HCT116 (cell line): ENCODE measurements around the gene EEF1A2. TPM values are rescaled to one million over a fixed set of nuclear protein-coding genes. Genes with fewer than 3 reads are reported as not detected.

Experiments
- ATAC-seq: fragments of 200-7000 bp; cut with Tn5 transposase; 2 replicates; pipeline ENCODE4 v1.9.1; 2020; ENCODE audit warnings: mild to moderate bottlenecking, moderate library complexity
- BruUV-seq: library from RNA; stranded (reverse); fragments of 400-500 nt; replicated peaks from 2 replicates; lab custom pipeline; 2021; lab: Mats Ljungman, UMichigan
- CTCF ChIA-PET: fragments of 300-600 bp; sonication (Branson Sonifier 250); formaldehyde crosslinking; loops from one replicate; lab custom pipeline; 2021; ENCODE audit warnings: antibody characterized with exemption; lab: Charles Lee
- POLR2A ChIA-PET: fragments of 300-600, 350-600 bp; sonication (Branson Sonifier 250); formaldehyde crosslinking; loops from one replicate; lab custom pipeline; 2021; ENCODE audit warnings: antibody characterized with exemption; lab: Charles Lee
- RAD21 ChIA-PET, 2 experiments: fragments of 300-600 bp; sonication (Branson Sonifier 250); formaldehyde crosslinking; loops; one replicate each; lab custom pipeline; 2023; ENCODE audit warnings: low total read pairs in 2 of 2; ENCODE audit not compliant: uncharacterized antibody in 2 of 2, unreplicated experiment in 2 of 2, low non-redundant PET in 1 of 2; lab: Charles Lee
- DNase-seq: peaks from one replicate; pipeline ENCODE4 v3.0.0-alpha.2; 2010; ENCODE audit warnings: low read depth, low spot score
- H2AFZ ChIP-seq: fragments of 200-600 bp; shearing (Covaris generic), sonication (generic); 2 replicates; pipeline ENCODE4 v1.6.1; 2017; ENCODE audit warnings: low read depth, mixed run types, mixed read lengths, antibody characterized with exemption, low read length; ENCODE audit not compliant: poor library complexity, severe bottlenecking
- H3K27ac ChIP-seq: 2 replicates; pipeline ENCODE4 v1.5.1; 2012; ENCODE audit warnings: low read depth, low read length
- H3K27me3 ChIP-seq: fragments of 200-600 bp; sonication (generic); 2 replicates; pipeline ENCODE4 v1.6.1; 2016; ENCODE audit warnings: mixed run types, low read length, mixed read lengths; ENCODE audit not compliant: insufficient read depth
- H3K36me3 ChIP-seq, 2 experiments: fragments of 200-500 bp in 1 of 2; fragments of 200-600 bp in 1 of 2; sonication (Bioruptor generic) in 1 of 2; sonication (generic) in 1 of 2; 2 replicates each; pipeline versions ENCODE4 v1.5.1 to v1.6.1; 2014 to 2016; ENCODE audit warnings: low read length in 2 of 2, inconsistent platforms in 1 of 2, mixed read lengths in 1 of 2, mixed run types in 1 of 2; ENCODE audit not compliant: insufficient read depth in 2 of 2, control insufficient read depth in 1 of 2
- H3K4me1 ChIP-seq, 2 experiments: fragments of 200-600 bp in 1 of 2; sonication (generic) in 1 of 2; 2 replicates each; pipeline versions ENCODE4 v1.5.1 to v1.6.1; 2012 to 2017; ENCODE audit warnings: low read length in 2 of 2, inconsistent platforms in 1 of 2, mild to moderate bottlenecking in 1 of 2, mixed read lengths in 1 of 2, mixed run types in 1 of 2, moderate library complexity in 1 of 2; ENCODE audit not compliant: insufficient read depth in 2 of 2, control insufficient read depth in 1 of 2
- H3K4me2 ChIP-seq: fragments of 200-600 bp; sonication (generic); 2 replicates; pipeline ENCODE4 v1.6.1; 2017; ENCODE audit warnings: mixed run types, low read length, mixed read lengths
- H3K4me3 ChIP-seq, 2 experiments: fragments of 200-600 bp in 1 of 2; sonication (generic) in 1 of 2; replicated peaks in 1 of 2; 2 replicates each; pipeline ENCODE4 v1.5.1; 2011 to 2016; ENCODE audit warnings: low read length in 2 of 2, control low read depth in 1 of 2, low read depth in 1 of 2, mild to moderate bottlenecking in 1 of 2, mixed read lengths in 1 of 2, mixed run types in 1 of 2
- H3K79me2 ChIP-seq: fragments of 200-600 bp; sonication (generic); 2 replicates; pipeline ENCODE4 v1.6.1; 2017; ENCODE audit warnings: mild to moderate bottlenecking, mixed run types, low read length, moderate library complexity, mixed read lengths; ENCODE audit not compliant: insufficient read depth
- H3K9ac ChIP-seq: fragments of 200-600 bp; sonication (generic); 2 replicates; pipeline ENCODE4 v1.6.1; 2016; ENCODE audit warnings: low read length, mixed read lengths
- H3K9me2 ChIP-seq: fragments of 200-600 bp; sonication (generic), shearing (Covaris generic); 2 replicates; pipeline ENCODE4 v1.6.1; 2017; ENCODE audit warnings: mixed run types, mild to moderate bottlenecking, moderate library complexity; ENCODE audit not compliant: insufficient read depth
- H3K9me3 ChIP-seq, 2 experiments: fragments of 200-500 bp in 1 of 2; fragments of 200-600 bp in 1 of 2; sonication (Bioruptor generic) in 1 of 2; sonication (generic) in 1 of 2; 2 replicates each; pipeline ENCODE4 v1.6.1; 2014 to 2017; ENCODE audit warnings: low read length in 2 of 2, mixed read lengths in 2 of 2, inconsistent platforms in 1 of 2, low read depth in 1 of 2, mild to moderate bottlenecking in 1 of 2, mixed run types in 1 of 2, moderate library complexity in 1 of 2; ENCODE audit not compliant: control insufficient read depth in 1 of 2, insufficient read depth in 1 of 2
- H4K20me1 ChIP-seq: fragments of 200-600 bp; sonication (generic), shearing (Covaris generic); 2 replicates; pipeline ENCODE4 v1.6.1; 2017; ENCODE audit warnings: mixed run types, mild to moderate bottlenecking, moderate library complexity; ENCODE audit not compliant: insufficient read depth
- CBX3 ChIP-seq: IDR thresholded peaks from 2 replicates; pipeline ENCODE4 v1.6.1; 2012; ENCODE audit warnings: low read depth
- CTCF ChIP-seq, 3 experiments: fragments of 200-600 bp in 1 of 3; sonication (generic) in 1 of 3; IDR thresholded peaks in 2 of 3; conservative IDR thresholded peaks in 1 of 3; 2 replicates each; pipeline ENCODE4 v1.5.1; 2012 to 2017; ENCODE audit warnings: low read depth in 2 of 3, low read length in 2 of 3, antibody characterized with exemption in 1 of 3, borderline replicate concordance in 1 of 3, control low read depth in 1 of 3, mild to moderate bottlenecking in 1 of 3, mixed read lengths in 1 of 3, mixed run types in 1 of 3, moderate library complexity in 1 of 3; ENCODE audit not compliant: insufficient read depth in 1 of 3
- EGR1 ChIP-seq: IDR thresholded peaks from 2 replicates; pipeline ENCODE4 v1.6.1; 2012; ENCODE audit warnings: low read depth
- EZH2 ChIP-seq: fragments of 200-600 bp; sonication (generic); IDR thresholded peaks from 2 replicates; pipeline ENCODE4 v1.6.1; 2017; ENCODE audit warnings: antibody characterized with exemption, mixed run types
- POLR2AphosphoS5 ChIP-seq: IDR thresholded peaks from 2 replicates; pipeline ENCODE4 v1.6.1; 2011; ENCODE audit warnings: mild to moderate bottlenecking, low read depth, low read length, moderate library complexity
- REST ChIP-seq: IDR thresholded peaks from 2 replicates; pipeline ENCODE4 v1.6.1; 2012; ENCODE audit warnings: low read depth
- SRF ChIP-seq: IDR thresholded peaks from 2 replicates; pipeline ENCODE4 v1.6.1; 2012; ENCODE audit warnings: low read depth
- intact Hi-C: fragments of 100-400 bp; cut with micrococcal nuclease; formaldehyde crosslinking; loops from 2 replicates; pipeline ENCODE4 v1.10.0; 2022
- total RNA-seq: library from RNA; stranded (reverse); gene quantifications from one replicate; pipeline ENCODE4 v1.2.1, GENCODE V29; 2021; ENCODE audit not compliant: unreplicated experiment
- TF ChIP-seq, protein P1 (sequence below): IDR thresholded peaks from 2 replicates; pipeline ENCODE4 v1.6.1; 2012
- TF ChIP-seq, protein P2 (sequence below): IDR thresholded peaks from 2 replicates; pipeline ENCODE4 v1.6.1; 2012

Gene EEF1A2
- total RNA-seq, 1 experiment from 2014 or later, result 454 TPM

GRCh38 chr20:63548542-63548941 lies 49.7 kb upstream of the EEF1A2 start:
- no peaks in the 10 kb centered on the region for H3K36me3 ChIP-seq
- CTCF ChIA-PET, result no interaction called here
- RAD21 ChIA-PET, result no interaction called here
- H3K9ac ChIP-seq, result no peak overlapping the region
- no peaks in the 10 kb centered on the region for H3K9me2 ChIP-seq
- no peaks in the 10 kb centered on the region for H3K9me3 ChIP-seq
- no peak for ATAC-seq
- H3K4me1 ChIP-seq, result peaks cover 33 to 47% of the 10 kb centered on the region in 2 experiments
- no peaks in the 10 kb centered on the region for H3K79me2 ChIP-seq
- intact Hi-C loops, result no loop called here
- H3K4me2 ChIP-seq, result no peak overlapping the region
- no peaks in the 10 kb centered on the region for H3K27me3 ChIP-seq
- BruUV-seq, result no TSS peak
- H2AFZ ChIP-seq, result no peak overlapping the region
- H3K27ac ChIP-seq, result no peak overlapping the region
- no peak for TF ChIP-seq POLR2AphosphoS5
- TF ChIP-seq, protein P1, sequence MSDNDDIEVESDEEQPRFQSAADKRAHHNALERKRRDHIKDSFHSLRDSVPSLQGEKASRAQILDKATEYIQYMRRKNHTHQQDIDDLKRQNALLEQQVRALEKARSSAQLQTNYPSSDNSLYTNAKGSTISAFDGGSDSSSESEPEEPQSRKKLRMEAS, result no peak
- TF ChIP-seq EGR1, result no peak
- TF ChIP-seq EZH2, result no peak
- TF ChIP-seq SRF, result no peak
- TF ChIP-seq CBX3, result no peak
- no peak for TF ChIP-seq REST
- no peak for TF ChIP-seq CTCF (IDR thresholded peaks at IDR 0.05 in 2 of 3, conservative IDR thresholded peaks at IDR 0.05 in 1 of 3; ENCODE audit: borderline replicate concordance in 1 of 3, insufficient read depth in 1 of 3, low read depth in 2 of 3, low read length in 2 of 3)
- TF ChIP-seq, protein P2, sequence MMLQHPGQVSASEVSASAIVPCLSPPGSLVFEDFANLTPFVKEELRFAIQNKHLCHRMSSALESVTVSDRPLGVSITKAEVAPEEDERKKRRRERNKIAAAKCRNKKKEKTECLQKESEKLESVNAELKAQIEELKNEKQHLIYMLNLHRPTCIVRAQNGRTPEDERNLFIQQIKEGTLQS, result no peak
- TF ChIP-seq, all 23 proteins: peak for 0
- POLR2A ChIA-PET, result no interaction called here
- DNase-seq, result no peak
- no peaks in the 10 kb centered on the region for H4K20me1 ChIP-seq
- no peak overlapping the region for H3K4me3 ChIP-seq
